ENCODE data around the gene MTR. TPM values are rescaled to one million over a fixed set of nuclear protein-coding genes. Genes with fewer than 3 reads are reported as not detected.

Gene MTR
- polyA plus RNA-seq, 2 of the 4 experiments (the other 2 are of a cell fraction) = 6.2 to 12.7 TPM

- CTCF ChIA-PET = interaction anchor here (0.9 to 2.3 kb wide), 4 partner anchors 27 to 1052 kb away, joined by 4 to 11 read pairs (median 6); no protein-coding TSS in a partner anchor
- Histone ChIP-seq H3K9me3 (no peaks in the 10 kb centered on the region), H3K4me1 (no peaks in the 10 kb centered on the region), H3K4me3 (no peak overlapping the region), H3K27ac (no peak overlapping the region), H3K4me2 (no peak overlapping the region)
- POLR2A ChIA-PET = interaction anchor here (1.2 kb wide), 1 partner anchor 40 kb away, joined by 3 read pairs; the partner anchor contains the start of gene MTR
- DNase-seq (ENCODE audit: low read depth in 1 of 2, low spot score in 1 of 2) = no peak
- FAIRE-seq = no peak
- no peak; a peak in 1 of 6 replicates for ATAC-seq
- TF ChIP-seq RARB (CRISPR knock-in tag; IDR thresholded peaks at IDR 0.05) = no peak
- 61% methylated on average over 17 of the region's 18 CpGs for WGBS (ENCODE audit: missing lambda C conversion rate)
These were observed 40.4 kb upstream of the MTR start for GRCh38 chr1:236754525-236755210.

- no peak for FAIRE-seq
- DNase-seq (ENCODE audit: low read depth in 1 of 2, low spot score in 1 of 2) = no peak
- Histone ChIP-seq H3K4me2 (no peak overlapping the region), H3K4me1 (no peaks in the 10 kb centered on the region), H3K9me3 (no peaks in the 10 kb centered on the region), H3K27ac (no peak overlapping the region), H3K4me3 (no peak overlapping the region)
- 32% methylated on average over 2 of the region's 2 CpGs for WGBS (ENCODE audit: missing lambda C conversion rate)
- no peak for ATAC-seq
- TF ChIP-seq CBX2 (IDR thresholded peaks at IDR 0.05; ENCODE audit: borderline replicate concordance, low read depth) (no peak), NPAS2 (CRISPR knock-in tag; IDR thresholded peaks at IDR 0.05; ENCODE audit: borderline replicate concordance) (no peak), MAZ (IDR thresholded peaks at IDR 0.05; ENCODE audit: borderline replicate concordance, low read depth, low read length) (no peak), BCL3 (IDR thresholded peaks at IDR 0.05) (no peak), REST (IDR thresholded peaks at IDR 0.05) (no peak), KDM1A (IDR thresholded peaks at IDR 0.05; ENCODE audit: low read depth) (no peak), HOXB5 (CRISPR knock-in tag; IDR thresholded peaks at IDR 0.05) (no peak)
- CTCF ChIA-PET = interaction anchor here (0.7 to 3.5 kb wide), 5 partner anchors 10 to 805 kb away, joined by 3 to 18 read pairs (median 4); no protein-coding TSS in a partner anchor
- POLR2A ChIA-PET = no interaction called here
These were observed 37.5 kb upstream of the MTR start for GRCh38 chr1:236757640-236758039.

GRCh38 chr1:236759252-236759859 lies 35.7 kb upstream of the MTR start:
- Histone ChIP-seq H3K4me1 (no peaks in the 10 kb centered on the region), H3K4me2 (peak overlapping the region; percentile 42; the same call in 1 of the 3 replicates), H3K27ac (no peak overlapping the region), H3K4me3 (no peak overlapping the region), H3K9me3 (no peaks in the 10 kb centered on the region)
- ATAC-seq (peak in 1 of 2 experiments; percentile 73; a peak in 3 of 6 replicates), DNase-seq (ENCODE audit: low read depth in 1 of 2, low spot score in 1 of 2) (peak; percentile 26 to 51), FAIRE-seq (peak; percentile 74)
- ChIA-PET POLR2A (interaction anchor here (1.3 kb wide), 1 partner anchor 36 kb away, joined by 3 read pairs; the partner anchor contains the start of gene MTR), CTCF (interaction anchor here (0.6 to 3.5 kb wide), 12 partner anchors 8 to 803 kb away, joined by 3 to 18 read pairs (median 5); no protein-coding TSS in a partner anchor)
- 13% methylated on average over 3 of the region's 3 CpGs for WGBS (ENCODE audit: missing lambda C conversion rate)
- TF ChIP-seq HEYL (CRISPR knock-in tag; IDR thresholded peaks at IDR 0.05) (no peak), KDM1A (IDR thresholded peaks at IDR 0.05; ENCODE audit: low read depth) (no peak), MAX (IDR thresholded peaks at IDR 0.05) (no peak), SMC3 (IDR thresholded peaks at IDR 0.05) (peak; percentile 44; the same call in 2 of the 3 replicates), MAFK (IDR thresholded peaks at IDR 0.05; ENCODE audit: partially characterized antibody) (no peak), CTCF (IDR thresholded peaks at IDR 0.05) (peak; percentile 75), PBX3 (IDR thresholded peaks at IDR 0.05) (no peak), RAD21 (conservative IDR thresholded peaks at IDR 0.05 in 1 of 2, IDR thresholded peaks at IDR 0.05 in 1 of 2) (peak; percentile 40 to 53; a peak in 4 of 5 replicates)
